GM12878 (cell line): ENCODE results near the gene KCNC1. TPM values are rescaled to one million over a fixed set of nuclear protein-coding genes. Genes with fewer than 3 reads are reported as not detected.

Experiments used
- ATAC-seq: fragments of 200-7000 bp; cut with Tn5 transposase; 3 replicates; pipeline ENCODE4 v1.9.1; 2020; ENCODE audit warnings: mild to moderate bottlenecking, moderate library complexity
- BruUV-seq: library from RNA; stranded (reverse); fragments of 400-500 nt; replicated peaks from 2 replicates; lab custom pipeline; 2021; lab: Mats Ljungman, UMichigan
- CTCF ChIA-PET: fragments of 300-600 bp; sonication (Branson Sonifier 250); formaldehyde crosslinking; extraction: SDS; loops from one replicate; lab custom pipeline; 2021; ENCODE audit warnings: inconsistent platforms; lab: Yijun Ruan, JAX
- POLR2A ChIA-PET: fragments of 350-600 bp; formaldehyde crosslinking; extraction: SDS; loops from one replicate; lab custom pipeline; 2021; ENCODE audit warnings: inconsistent platforms; lab: Charles Lee
- RAD21 ChIA-PET: fragments of 300-600 bp; sonication (Branson Sonifier 250); formaldehyde crosslinking; loops from one replicate; lab custom pipeline; 2023; ENCODE audit warnings: antibody characterized with exemption; ENCODE audit not compliant: unreplicated experiment; lab: Charles Lee
- SMC1A ChIA-PET: fragments of 300-600 bp; sonication (Branson Sonifier 250); formaldehyde crosslinking; loops from one replicate; lab custom pipeline; 2023; ENCODE audit not compliant: unreplicated experiment, uncharacterized antibody; lab: Charles Lee
- DNase-seq: peaks from one replicate; pipeline ENCODE4 v3.0.0-alpha.2; 2011; ENCODE audit warnings: low read depth, low spot score
- FAIRE-seq: peaks from 3 replicates; lab custom pipeline; 2011; peaks lifted over from hg19 to GRCh38; lab: Jason Lieb, UNC
- H2AFZ ChIP-seq: 2 replicates; pipeline ENCODE4 v1.6.0; 2011; ENCODE audit warnings: low read depth, low read length, control low read depth; ENCODE audit not compliant: control insufficient read depth
- H3K27ac ChIP-seq: 2 replicates; pipeline ENCODE4 v1.5.1; 2011; ENCODE audit warnings: control low read depth; ENCODE audit not compliant: control insufficient read depth, insufficient read depth
- H3K27me3 ChIP-seq, 2 experiments: replicated peaks in 1 of 2; 2 replicates each; pipeline versions ENCODE4 v1.6.0 to v1.6.1; 2011; ENCODE audit warnings: low read length in 1 of 2; ENCODE audit not compliant: control insufficient read depth in 2 of 2, insufficient read depth in 2 of 2
- H3K36me3 ChIP-seq, 2 experiments: 2 replicates each; pipeline ENCODE4 v1.5.1; 2011; ENCODE audit warnings: low read length in 1 of 2; ENCODE audit not compliant: control insufficient read depth in 2 of 2, insufficient read depth in 2 of 2
- H3K4me1 ChIP-seq: 2 replicates; pipeline ENCODE4 v1.6.1; 2011; ENCODE audit warnings: mild to moderate bottlenecking, low read length, moderate library complexity, mixed read lengths; ENCODE audit not compliant: control insufficient read depth, insufficient read depth
- H3K4me2 ChIP-seq: 2 replicates; pipeline ENCODE4 v1.6.0; 2011; ENCODE audit warnings: control low read depth; ENCODE audit not compliant: control insufficient read depth, insufficient read depth
- H3K4me3 ChIP-seq: fragments of 200-600 bp; sonication (generic); 2 replicates; pipeline ENCODE4 v1.5.1; 2016
- H3K79me2 ChIP-seq: 2 replicates; pipeline ENCODE4 v1.6.0; 2011; ENCODE audit warnings: low read length; ENCODE audit not compliant: control insufficient read depth, insufficient read depth
- H3K9ac ChIP-seq: 2 replicates; pipeline ENCODE4 v1.8.0; 2011; ENCODE audit warnings: low read length, control low read depth, mixed read lengths; ENCODE audit not compliant: control insufficient read depth, insufficient read depth
- H3K9me3 ChIP-seq: replicated peaks from 3 replicates; pipeline ENCODE4 v1.5.1; 2011; ENCODE audit warnings: mild to moderate bottlenecking, low read length; ENCODE audit not compliant: control insufficient read depth, insufficient read depth
- H4K20me1 ChIP-seq: 2 replicates; pipeline ENCODE4 v1.6.0; 2011; ENCODE audit not compliant: control insufficient read depth, insufficient read depth
- CBFB ChIP-seq: IDR thresholded peaks from 2 replicates; pipeline ENCODE4 v1.6.1; 2016; ENCODE audit warnings: antibody characterized with exemption, low read depth
- EP300 ChIP-seq, 2 experiments: fragments of 150-350 bp in 1 of 2; IDR thresholded peaks; 2 replicates each; pipeline ENCODE4 v1.6.1; 2011 to 2012; ENCODE audit warnings: low read depth in 2 of 2, low read length in 2 of 2, borderline replicate concordance in 1 of 2, improper control_type of control experiment in 1 of 2, inconsistent platforms in 1 of 2; ENCODE audit not compliant: control insufficient read depth in 1 of 2
- MEF2B ChIP-seq: fragments of 450-650 bp; IDR thresholded peaks from 2 replicates; pipeline ENCODE4 v1.6.1; 2018; ENCODE audit warnings: mild to moderate bottlenecking, moderate library complexity; ENCODE audit not compliant: partially characterized antibody, poor library complexity, severe bottlenecking
- NR2C1 ChIP-seq: fragments of 450-650 bp; IDR thresholded peaks from 2 replicates; pipeline ENCODE4 v1.6.1; 2017; ENCODE audit warnings: antibody characterized with exemption, mild to moderate bottlenecking, moderate library complexity
- NR2F1 ChIP-seq: fragments of 450-650 bp; conservative IDR thresholded peaks from 2 replicates; pipeline ENCODE4 v1.6.1; 2017; ENCODE audit warnings: mild to moderate bottlenecking
- SMARCA5 ChIP-seq: fragments of 450-650 bp; IDR thresholded peaks from 2 replicates; pipeline ENCODE4 v1.6.1; 2017; ENCODE audit warnings: mild to moderate bottlenecking
- STAT1 ChIP-seq: fragments of 450-650 bp; conservative IDR thresholded peaks from 2 replicates; pipeline ENCODE4 v1.6.1; 2014; ENCODE audit warnings: antibody characterized with exemption, mild to moderate bottlenecking
- SUZ12 ChIP-seq: fragments of 200-600 bp; sonication (generic); IDR thresholded peaks from one replicate; pipeline ENCODE4 v1.6.1; 2018; ENCODE audit warnings: antibody characterized with exemption, mild to moderate bottlenecking; ENCODE audit not compliant: unreplicated experiment
- WRNIP1 ChIP-seq: IDR thresholded peaks from 2 replicates; pipeline ENCODE4 v1.6.1; 2011; ENCODE audit warnings: low read depth, low read length, improper control_type of control experiment, borderline replicate concordance
- ZNF592 ChIP-seq: fragments of 450-650 bp; IDR thresholded peaks from 2 replicates; pipeline ENCODE4 v1.6.1; 2017; ENCODE audit warnings: mild to moderate bottlenecking, moderate library complexity
- WGBS: methylation state at CpG from one replicate; pipeline ENCODE4 v1.1.6; 2016; ENCODE audit warnings: low lambda C conversion rate; ENCODE audit not compliant: insufficient replicate concordance, insufficient coverage; ENCODE audit errors: missing lambda C conversion rate; 5-methylcytosine and 5-hydroxymethylcytosine counted together
- in situ Hi-C: fragments of 300-500 bp; cut with MboI; formaldehyde crosslinking; loops from 9 replicates; pipeline ENCODE4 v1.14.3; 2018; ENCODE audit warnings: mixed read lengths
- intact Hi-C: fragments of 100-400 bp; cut with micrococcal nuclease; formaldehyde crosslinking; loops from one replicate; pipeline ENCODE4 v1.14.2; 2022; ENCODE audit not compliant: unreplicated experiment
- polyA plus RNA-seq, 11 experiments: library from polyadenylated mRNA; depleted of rRNA in 4 of 11; unstranded in 6 of 11; stranded (reverse) in 5 of 11; fragments of >200 nt; fragmentation: Nextera tagmentation in 4 of 11; fragmentation: Illumina TruSeq in 1 of 11; extraction: Ambion mirVana in 4 of 11; extraction: Trizol in 1 of 11; gene quantifications; 1 replicate in 1 of 11; 2 replicates in 10 of 11; pipeline versions ENCODE4 v1.2.1 to v1.2.3, GENCODE V29; 2011 to 2016; ENCODE audit warnings: inconsistent platforms in 2 of 11, missing spikeins in 2 of 11, low read depth in 1 of 11
- total RNA-seq, 4 experiments: library from RNA; depleted of rRNA in 3 of 4; stranded (reverse); fragments of >200 nt in 3 of 4; fragmentation: Illumina TruSeq in 1 of 4; extraction: Trizol in 1 of 4; gene quantifications; 2 replicates each; pipeline versions ENCODE4 v1.2.1 to v1.2.3, GENCODE V29; 2013 to 2021
- TF ChIP-seq, protein P1 (sequence below), 3 experiments: IDR thresholded peaks in 2 of 3; conservative IDR thresholded peaks in 1 of 3; 2 replicates each; pipeline ENCODE4 v1.5.1; 2011; ENCODE audit warnings: low read depth in 3 of 3, low read length in 3 of 3, mild to moderate bottlenecking in 3 of 3, control low read depth in 2 of 3, moderate library complexity in 2 of 3, inconsistent platforms in 1 of 3, mixed read lengths in 1 of 3; ENCODE audit not compliant: control insufficient read depth in 2 of 3, insufficient read depth in 1 of 3; ENCODE audit errors: extremely low read depth in 1 of 3

The KCNC1 gene
- total and polyA plus RNA-seq, 10 of the 15 experiments (the other 5 are each of a cell fraction or from before 2014, with no cell fraction given) = 0.27 to 0.34 TPM; not detected in 8

DNA sequence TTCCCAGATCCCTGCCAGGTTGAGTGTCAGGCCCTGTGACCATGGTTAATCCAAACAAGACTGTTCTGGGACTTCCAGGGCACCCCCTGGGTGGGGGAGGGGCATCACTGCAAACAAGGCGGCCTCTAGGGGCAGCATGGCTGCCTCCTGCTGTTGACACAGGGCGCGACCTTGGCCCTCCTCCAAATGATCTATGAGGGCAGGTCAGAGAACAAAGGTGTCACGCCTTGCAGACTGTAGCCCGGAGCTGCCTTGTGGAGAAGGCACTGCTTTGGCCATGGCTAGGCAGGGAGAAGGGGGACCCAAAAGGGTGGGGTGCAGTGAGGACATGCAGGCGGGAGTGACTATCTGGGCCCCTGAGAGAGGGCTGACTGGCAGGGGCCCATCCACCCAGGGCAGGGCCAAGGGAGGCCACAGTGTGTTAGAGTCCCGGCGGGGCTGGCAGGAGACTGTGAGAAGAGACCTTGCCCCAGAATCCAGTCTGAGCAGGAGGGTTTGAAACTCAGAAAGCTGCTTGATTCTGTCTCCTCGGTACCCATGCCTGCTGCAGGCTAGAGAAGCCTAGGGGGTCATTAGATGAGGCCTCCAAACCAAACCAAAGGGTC is 35.6 kb downstream of the KCNC1 start:
- ChIA-PET POLR2A (no interaction called here), CTCF (interaction anchor here (2.8 kb wide), 1 partner anchor 39 kb away, joined by 10 read pairs; no protein-coding TSS in a partner anchor), SMC1A (interaction anchor here (1.7 kb wide), 1 partner anchor 12 kb away, joined by 4 read pairs; no protein-coding TSS in a partner anchor), RAD21 (no interaction called here)
- Histone ChIP-seq H3K4me1 (no peaks in the 10 kb centered on the region), H3K27ac (no peak overlapping the region), H3K36me3 (no peaks in the 10 kb centered on the region), H2AFZ (no peak overlapping the region), H3K4me2 (no peak overlapping the region), H3K27me3 (no peaks in the 10 kb centered on the region), H3K4me3 (no peak overlapping the region), H3K9me3 (no peaks in the 10 kb centered on the region), H3K79me2 (no peaks in the 10 kb centered on the region), H4K20me1 (no peaks in the 10 kb centered on the region), H3K9ac (no peak overlapping the region)
- in situ Hi-C loops (no loop called here), intact Hi-C loops (no loop called here)
- BruUV-seq = no TSS peak
- FAIRE-seq (no peak), DNase-seq (no peak), ATAC-seq (peak; percentile 33; the same call in 2 of the 3 replicates)
- WGBS = 69% methylated on average over 9 of the region's 9 CpGs
- TF ChIP-seq, protein P1, sequence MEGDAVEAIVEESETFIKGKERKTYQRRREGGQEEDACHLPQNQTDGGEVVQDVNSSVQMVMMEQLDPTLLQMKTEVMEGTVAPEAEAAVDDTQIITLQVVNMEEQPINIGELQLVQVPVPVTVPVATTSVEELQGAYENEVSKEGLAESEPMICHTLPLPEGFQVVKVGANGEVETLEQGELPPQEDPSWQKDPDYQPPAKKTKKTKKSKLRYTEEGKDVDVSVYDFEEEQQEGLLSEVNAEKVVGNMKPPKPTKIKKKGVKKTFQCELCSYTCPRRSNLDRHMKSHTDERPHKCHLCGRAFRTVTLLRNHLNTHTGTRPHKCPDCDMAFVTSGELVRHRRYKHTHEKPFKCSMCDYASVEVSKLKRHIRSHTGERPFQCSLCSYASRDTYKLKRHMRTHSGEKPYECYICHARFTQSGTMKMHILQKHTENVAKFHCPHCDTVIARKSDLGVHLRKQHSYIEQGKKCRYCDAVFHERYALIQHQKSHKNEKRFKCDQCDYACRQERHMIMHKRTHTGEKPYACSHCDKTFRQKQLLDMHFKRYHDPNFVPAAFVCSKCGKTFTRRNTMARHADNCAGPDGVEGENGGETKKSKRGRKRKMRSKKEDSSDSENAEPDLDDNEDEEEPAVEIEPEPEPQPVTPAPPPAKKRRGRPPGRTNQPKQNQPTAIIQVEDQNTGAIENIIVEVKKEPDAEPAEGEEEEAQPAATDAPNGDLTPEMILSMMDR (IDR thresholded peaks at IDR 0.05 in 2 of 3, conservative IDR thresholded peaks at IDR 0.05 in 1 of 3; ENCODE audit: control insufficient read depth in 2 of 3, extremely low read depth in 1 of 3, insufficient read depth in 1 of 3, low read depth in 3 of 3, low read length in 3 of 3) = peak in 2 of 3 experiments; percentile 12 to 20; a peak in 1 of 6 replicates
- 0 out of 2 replicates have a peak, but pooled peaks have one; percentile 32 for TF ChIP-seq NR2F1
- no peak for TF ChIP-seq NR2C1
- no peak for TF ChIP-seq WRNIP1

DNA sequence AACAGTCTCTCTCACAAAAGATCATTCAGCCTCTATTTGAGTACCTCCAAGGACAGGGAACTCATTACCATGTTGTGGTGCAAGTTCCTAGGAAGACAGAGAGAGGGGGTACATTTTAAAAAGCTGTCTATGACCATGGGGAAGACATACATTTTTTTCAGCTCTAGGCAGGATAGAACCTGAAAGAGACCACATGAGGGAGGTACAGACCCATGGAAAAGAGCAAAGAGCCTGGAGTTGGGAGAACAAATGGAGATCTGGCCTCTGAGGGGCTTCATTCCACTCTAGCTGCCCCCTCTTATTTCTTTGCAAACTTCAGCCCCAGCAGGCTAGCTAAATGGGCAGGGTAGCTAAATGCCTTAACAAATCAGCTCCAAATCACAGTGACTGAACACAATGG is 36.3 kb downstream of the KCNC1 start:
- no peak overlapping the region for H3K9ac ChIP-seq
- ATAC-seq (no peak), FAIRE-seq (no peak), DNase-seq (no peak)
- H3K27me3 ChIP-seq = no peaks in the 10 kb centered on the region
- H4K20me1 ChIP-seq = no peaks in the 10 kb centered on the region
- no TSS peak for BruUV-seq
- H3K9me3 ChIP-seq = no peaks in the 10 kb centered on the region
- H3K4me1 ChIP-seq = no peaks in the 10 kb centered on the region
- H3K36me3 ChIP-seq = no peaks in the 10 kb centered on the region
- no peak overlapping the region for H3K27ac ChIP-seq
- ChIA-PET RAD21 (no interaction called here), SMC1A (interaction anchor here (1.7 kb wide), 1 partner anchor 12 kb away, joined by 4 read pairs; no protein-coding TSS in a partner anchor), CTCF (interaction anchor here (0.6 to 2.8 kb wide), 2 partner anchors 13 to 40 kb away, joined by 3 to 10 read pairs; no protein-coding TSS in a partner anchor), POLR2A (no interaction called here)
- no peaks in the 10 kb centered on the region for H3K79me2 ChIP-seq
- intact Hi-C loops (no loop called here), in situ Hi-C loops (no loop called here)
- H3K4me3 ChIP-seq = no peak overlapping the region
- no peak overlapping the region for H3K4me2 ChIP-seq
- H2AFZ ChIP-seq = no peak overlapping the region
- TF ChIP-seq SMARCA5 (no peak), EP300 (IDR thresholded peaks at IDR 0.05; ENCODE audit: borderline replicate concordance in 1 of 2, control insufficient read depth in 1 of 2, low read depth in 2 of 2, low read length in 2 of 2) (no peak), MEF2B (no peak), SUZ12 (no peak), ZNF592 (no peak), CBFB (no peak), STAT1 (no peak)
